Activated CD4-positive, alpha-beta T cell treated with anti-CD3 and anti-CD28 coated beads, Interleukin-2, amount 50 U/mL, for 24 hours (primary cell): Measurements from ENCODE around the gene CNIH4.
"Not testable (repeated sequence)": the region's sequence is repeated elsewhere in the genome, so short reads cannot be mapped to it uniquely, and the experiment has no call there.

Experiments
- DNase-seq, 2 donors: peaks; one replicate each; pipeline ENCODE4 v3.0.0-alpha.2; 2020; ENCODE audit warnings: low read depth in 1 of 2, low spot score in 1 of 2

Gene CNIH4

DNA sequence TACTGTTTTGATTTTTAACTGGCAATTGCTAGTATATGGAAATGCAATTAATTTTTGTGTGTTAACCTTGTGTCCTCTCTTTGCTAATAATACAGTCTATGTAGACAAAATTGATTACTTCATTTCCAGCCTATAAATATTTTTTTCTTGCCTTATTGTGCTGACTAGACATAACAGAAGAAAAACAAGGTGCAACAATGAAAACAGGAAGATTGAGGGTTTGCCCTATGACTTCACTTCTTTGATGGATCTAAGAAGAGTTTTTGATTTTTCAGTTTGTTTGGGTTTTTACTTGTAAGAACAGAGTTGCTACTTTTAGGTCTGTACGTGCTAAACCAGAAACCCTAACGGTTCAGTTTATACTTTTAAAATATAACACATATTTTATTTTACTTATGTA is 8.5 kb upstream of the CNIH4 start:
- no peak for DNase-seq

DNA sequence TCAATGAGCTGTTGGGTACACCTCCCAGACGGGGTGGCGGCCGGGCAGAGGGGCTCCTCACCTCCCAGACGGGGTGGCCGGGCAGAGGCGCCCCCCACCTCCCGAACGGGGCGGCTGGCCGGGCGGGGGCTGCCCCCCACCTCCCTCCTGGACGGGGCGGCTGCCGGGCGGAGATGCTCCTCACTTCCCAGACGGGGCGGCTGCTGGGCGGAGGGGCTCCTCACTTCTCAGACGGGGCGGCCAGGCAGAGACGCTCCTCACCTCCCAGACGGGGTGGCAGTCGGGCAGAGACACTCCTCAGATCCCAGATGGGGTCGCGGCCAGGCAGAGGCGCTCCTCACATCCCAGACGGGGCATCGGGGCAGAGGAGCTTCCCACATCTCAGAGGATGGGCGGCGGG is 7.0 kb upstream of the CNIH4 start:
- not testable (repeated sequence) for DNase-seq

GRCh38 chr1:224352436-224353085 is 4.1 kb upstream of the CNIH4 start:
- DNase-seq: not testable (repeated sequence)

GRCh38 chr1:224353975-224354925 is 2.4 kb upstream of the CNIH4 start:
- DNase-seq: no peak

GRCh38 chr1:224357626-224358124 is 996 bp downstream of the CNIH4 start:
- no peak for DNase-seq

- DNase-seq: no peak
Observed at GRCh38 chr1:224358237-224358636, 1.6 kb downstream of the CNIH4 start.

GRCh38 chr1:224359207-224359606 is 2.5 kb downstream of the CNIH4 start:
- DNase-seq: no peak

GRCh38 chr1:224368409-224368808 is 11.7 kb downstream of the CNIH4 start:
- no peak for DNase-seq

GRCh38 chr1:224373008-224373590 is 16.4 kb downstream of the CNIH4 start:
- no peak for DNase-seq

DNA sequence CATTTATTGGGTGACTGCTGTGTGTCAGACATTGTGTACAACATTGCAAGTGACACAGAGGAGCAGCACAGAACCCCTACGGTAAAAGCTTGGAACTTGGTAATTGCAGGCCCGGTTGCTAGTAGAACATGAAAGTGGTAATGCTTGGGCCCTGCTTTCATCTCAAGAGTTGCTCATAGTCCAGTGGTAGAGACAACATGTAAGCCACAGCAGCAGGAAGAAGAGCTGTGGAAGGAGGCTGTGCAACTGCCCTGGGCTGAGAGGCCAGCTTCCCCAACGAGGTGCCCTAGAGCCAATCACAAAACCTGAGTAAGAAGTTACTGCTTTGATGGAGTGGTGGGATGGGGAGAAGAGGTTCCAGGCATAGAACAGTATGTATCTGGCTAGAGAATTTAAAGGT is 18.4 kb downstream of the CNIH4 start:
- no peak for DNase-seq

DNA sequence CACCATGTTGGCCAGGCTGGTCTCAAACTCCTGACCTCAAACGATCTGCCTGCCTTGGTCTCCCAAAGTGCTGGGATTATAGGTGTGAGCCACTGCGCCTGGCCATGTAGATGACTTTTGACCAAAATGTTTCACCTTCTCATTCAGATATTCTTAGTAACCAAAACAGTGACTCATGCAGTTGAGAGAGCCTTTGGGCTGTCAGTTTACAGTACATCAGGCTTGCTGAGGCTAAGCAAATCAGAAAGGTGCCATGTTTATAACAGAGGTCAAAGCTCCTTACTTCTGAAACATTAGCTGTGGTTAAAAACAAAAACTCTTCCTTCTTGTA is 21.0 kb downstream of the CNIH4 start:
- peak in 1 of 2 donors; percentile 35 for DNase-seq

DNA sequence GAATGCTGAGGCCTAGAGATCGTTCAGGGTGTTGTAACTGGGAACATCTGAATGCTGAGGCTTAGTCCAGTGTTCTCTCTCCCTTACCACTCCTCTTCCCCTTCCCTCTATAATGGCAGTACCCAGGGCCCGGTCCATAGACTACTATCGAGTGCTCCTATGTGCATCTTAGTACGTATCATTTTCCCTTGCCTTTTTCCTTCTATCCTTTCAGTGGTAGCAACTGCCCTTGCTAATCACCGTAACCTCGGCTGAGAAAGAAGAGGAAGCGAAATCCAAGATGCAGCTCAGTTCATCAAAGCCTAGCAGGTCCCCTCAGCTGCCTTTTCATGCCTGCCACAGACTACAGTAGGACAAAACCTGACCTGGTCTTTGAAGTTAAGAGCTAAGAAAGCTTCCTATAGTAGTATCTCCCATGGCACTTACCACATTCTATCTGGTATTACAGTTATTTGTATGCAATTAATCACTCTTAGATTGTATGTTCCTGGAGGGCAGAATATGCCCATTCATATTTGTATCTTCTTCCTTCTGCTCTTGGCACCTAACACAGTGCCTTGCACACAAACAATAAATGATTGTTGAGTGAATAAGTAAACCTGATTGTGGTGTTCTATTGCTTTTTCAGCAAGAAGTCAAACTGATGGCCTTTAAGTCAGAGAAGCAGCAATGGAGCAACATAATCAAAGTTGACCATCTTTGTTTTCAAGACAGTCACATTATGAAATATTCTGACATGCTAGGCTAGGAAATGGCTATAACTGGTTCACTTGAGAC is 22.4 kb downstream of the CNIH4 start:
- no peak for DNase-seq

DNA sequence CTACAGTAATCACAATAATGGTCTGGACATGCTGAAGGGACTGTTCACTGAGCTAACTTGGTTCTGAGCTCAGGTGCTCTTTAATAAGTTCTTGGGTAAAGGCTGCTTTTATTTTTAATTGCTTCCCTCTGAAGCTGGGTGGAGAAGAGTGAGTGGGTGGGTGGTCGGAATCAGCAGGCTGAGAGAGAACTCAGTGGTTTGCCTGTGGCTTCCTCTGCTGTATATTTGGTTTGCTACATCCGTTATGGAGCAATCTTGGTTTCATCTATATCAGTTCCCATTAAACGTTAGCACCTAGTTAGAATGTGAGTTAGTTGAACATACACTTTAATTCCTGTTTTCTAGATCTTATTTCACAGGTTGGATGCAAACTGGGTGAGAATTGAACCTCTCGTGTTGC is 23.3 kb downstream of the CNIH4 start:
- peak in 1 of 2 donors; percentile 24 for DNase-seq

- DNase-seq: peak in 1 of 2 donors; percentile 16
Observed at GRCh38 chr1:224381880-224382548, 25.3 kb downstream of the CNIH4 start.

GRCh38 chr1:224383218-224383617 is 26.5 kb downstream of the CNIH4 start:
- no peak for DNase-seq

DNA sequence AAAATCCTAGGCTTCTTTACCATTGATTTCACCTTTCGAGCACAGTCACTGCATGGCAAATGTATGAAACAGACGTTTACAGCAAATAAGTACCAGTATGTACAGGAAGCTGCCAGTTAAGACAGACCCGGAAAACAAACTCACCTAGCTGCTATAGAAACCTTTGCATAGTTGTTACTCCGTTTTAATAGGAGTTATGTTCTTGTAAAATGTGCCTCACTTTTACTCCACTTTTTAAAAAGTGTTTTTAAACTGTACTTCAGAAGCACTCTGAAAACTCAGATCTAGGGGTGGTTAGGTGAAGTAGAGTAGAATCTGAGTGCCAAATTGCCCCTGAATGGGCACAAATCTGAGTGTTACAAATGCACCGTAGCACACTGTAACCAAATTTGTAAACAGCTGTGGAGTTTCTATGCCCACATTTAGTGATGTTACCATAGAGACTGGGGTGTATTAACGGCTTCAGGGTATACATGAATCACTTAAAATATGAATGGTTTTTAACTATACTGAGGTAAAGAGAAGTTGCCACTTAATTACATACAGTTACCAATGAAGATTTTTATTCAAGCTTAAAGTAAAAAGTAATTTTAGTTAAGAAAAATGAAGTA is 30.7 kb downstream of the CNIH4 start:
- DNase-seq: no peak

DNA sequence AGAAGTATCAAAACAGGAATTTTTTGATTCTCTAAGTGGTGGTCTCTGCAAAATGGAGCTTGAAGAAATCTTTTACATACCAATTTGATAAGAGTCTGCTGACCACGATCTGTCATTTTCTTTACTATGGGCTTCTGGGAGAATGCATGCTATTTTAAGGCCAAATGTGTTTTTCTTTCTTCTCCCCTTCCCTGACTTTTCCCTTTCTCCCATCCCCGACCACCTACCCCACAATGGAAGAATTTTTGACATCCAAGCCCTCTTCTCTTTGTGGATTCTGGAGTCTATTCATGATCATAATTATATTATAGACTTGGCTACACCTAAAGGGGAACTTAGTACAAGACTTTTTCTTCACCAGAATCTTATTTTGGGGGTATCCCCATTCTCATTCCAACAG is 31.3 kb downstream of the CNIH4 start:
- DNase-seq: no peak

DNA sequence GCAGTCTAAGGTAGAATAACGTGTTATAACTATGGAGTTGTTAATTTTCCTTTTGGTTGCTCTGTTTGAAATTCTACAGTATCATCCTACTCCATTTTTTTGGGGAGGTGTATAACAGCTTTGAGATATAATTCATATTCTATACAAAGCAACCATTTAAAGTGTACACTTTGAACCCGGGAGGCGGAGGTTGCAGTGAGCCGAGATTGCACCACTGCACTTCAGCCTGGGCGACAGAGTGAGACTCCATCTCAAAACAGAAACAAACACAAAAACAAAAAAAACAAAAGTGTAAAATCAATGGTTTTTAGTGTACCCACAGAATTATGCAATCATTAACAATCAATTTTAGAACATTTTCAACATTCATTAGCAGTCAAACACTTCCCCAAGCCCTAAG is 33.8 kb downstream of the CNIH4 start:
- no peak for DNase-seq

- DNase-seq: no peak
Observed at GRCh38 chr1:224392411-224393249, 36.0 kb downstream of the CNIH4 start.
